MV-4-11 (cell line): ENCODE data around the gene PML.
"Not testable (repeated sequence)": the region's sequence is repeated elsewhere in the genome, so short reads cannot be mapped to it uniquely, and the experiment has no call there.

Experiments
- DNase-seq: peaks from one replicate; lab custom pipeline; 2025; lab: John Stamatoyannopoulos, UW

The PML gene

GRCh38 chr15:73957785-73958184 lies 36.7 kb upstream of the PML start:
- no peak for DNase-seq

- DNase-seq: peak; percentile 71
These were observed 35.4 kb upstream of the PML start for GRCh38 chr15:73959012-73959581.

GRCh38 chr15:73959801-73960200 lies 34.7 kb upstream of the PML start:
- DNase-seq: no peak

GRCh38 chr15:73960472-73961070 lies 33.9 kb upstream of the PML start:
- DNase-seq: not testable (repeated sequence)

- no peak for DNase-seq
These were observed 32.1 kb upstream of the PML start for GRCh38 chr15:73962433-73962832.

- peak; percentile 75 for DNase-seq
These were observed 29.8 kb upstream of the PML start for GRCh38 chr15:73964736-73965093.

- DNase-seq: no peak
These were observed 29.3 kb upstream of the PML start for GRCh38 chr15:73965094-73965757.

GRCh38 chr15:73965758-73966113 lies 28.8 kb upstream of the PML start:
- DNase-seq: peak; percentile 73

GRCh38 chr15:73968461-73968860 lies 26.1 kb upstream of the PML start:
- DNase-seq: no peak

- DNase-seq: no peak
These were observed 25.3 kb upstream of the PML start for GRCh38 chr15:73969151-73969759.

- DNase-seq: peak; percentile 74
These were observed 21.4 kb upstream of the PML start for GRCh38 chr15:73972984-73973682.

GRCh38 chr15:73973683-73974200 lies 20.8 kb upstream of the PML start:
- not testable (repeated sequence) for DNase-seq

- peak; percentile 92 for DNase-seq
These were observed 18.9 kb upstream of the PML start for GRCh38 chr15:73975440-73976125.

GRCh38 chr15:73978896-73979295 lies 15.6 kb upstream of the PML start:
- DNase-seq: no peak

- DNase-seq: no peak
These were observed 14.9 kb upstream of the PML start for GRCh38 chr15:73979636-73980035.

- no peak for DNase-seq
These were observed 12.7 kb upstream of the PML start for GRCh38 chr15:73981761-73982221.

- peak; percentile 18 for DNase-seq
These were observed 12.1 kb upstream of the PML start for GRCh38 chr15:73982222-73982962.

- no peak for DNase-seq
These were observed 11.2 kb upstream of the PML start for GRCh38 chr15:73983211-73983727.

GRCh38 chr15:73983773-73984172 lies 10.7 kb upstream of the PML start:
- DNase-seq: no peak

GRCh38 chr15:73984208-73984979 lies 10.1 kb upstream of the PML start:
- DNase-seq: no peak
